Cardiac muscle cell (in vitro differentiated cells and primary cell): ENCODE results near the gene METAP2. TPM values are rescaled to one million over a fixed set of nuclear protein-coding genes. Genes with fewer than 3 reads are reported as not detected.
"Not testable (repeated sequence)": the region's sequence is repeated elsewhere in the genome, so short reads cannot be mapped to it uniquely, and the experiment has no call there.

ENCODE experiments used
- DNase-seq, 2 donors: peaks; one replicate each; pipeline versions ENCODE4 v3.0.0 to v3.0.0-alpha.2; 2010 to 2017; ENCODE audit warnings: low read depth in 1 of 2, low spot score in 1 of 2
- H3K27ac ChIP-seq: fragments of 200-600 bp; sonication (generic); 2 replicates; pipeline ENCODE4 v1.5.1; 2016
- H3K27me3 ChIP-seq: fragments of 200-600 bp; sonication (generic); 2 replicates; pipeline ENCODE4 v1.6.0; 2016; ENCODE audit warnings: control low read depth
- H3K36me3 ChIP-seq: fragments of 200-600 bp; sonication (generic); 2 replicates; pipeline ENCODE4 v1.5.1; 2016; ENCODE audit warnings: control low read depth
- H3K4me1 ChIP-seq: fragments of 200-600 bp; sonication (generic); 2 replicates; pipeline ENCODE4 v1.8.1; 2017; ENCODE audit warnings: low read depth, mild to moderate bottlenecking, mixed run types
- H3K4me3 ChIP-seq: fragments of 200-600 bp; sonication (generic); 2 replicates; pipeline ENCODE4 v1.5.1; 2016; ENCODE audit warnings: mild to moderate bottlenecking
- H3K9me3 ChIP-seq: fragments of 200-600 bp; sonication (generic); 2 replicates; pipeline ENCODE4 v1.5.1; 2017; ENCODE audit warnings: low read depth, mild to moderate bottlenecking, control low read depth
- polyA plus RNA-seq: library from polyadenylated mRNA; unstranded; fragments of >200 nt; fragmentation: Nextera tagmentation; extraction: Ambion mirVana; gene quantifications from 2 replicates; pipeline ENCODE4 v1.2.1, GENCODE V29; 2016
- total RNA-seq: library from RNA; depleted of rRNA; stranded (reverse); fragments of >200 nt; gene quantifications from 2 replicates; pipeline ENCODE4 v1.2.3, GENCODE V29; 2016
- TF ChIP-seq, protein P1 (sequence below): IDR thresholded peaks from 2 replicates; pipeline ENCODE4 v1.5.1; 2012; ENCODE audit warnings: low read depth, mild to moderate bottlenecking, low read length

METAP2 gene
- total and polyA plus RNA-seq, 2 experiments from 2014 or later = 41.1 to 98.8 TPM

- Histone ChIP-seq H3K4me1 (no peaks in the 10 kb centered on the region), H3K9me3 (no peaks in the 10 kb centered on the region), H3K36me3 (peaks cover 31% of the 10 kb centered on the region), H3K27me3 (no peaks in the 10 kb centered on the region), H3K4me3 (no peak overlapping the region), H3K27ac (no peak overlapping the region)
- TF ChIP-seq, protein P1, sequence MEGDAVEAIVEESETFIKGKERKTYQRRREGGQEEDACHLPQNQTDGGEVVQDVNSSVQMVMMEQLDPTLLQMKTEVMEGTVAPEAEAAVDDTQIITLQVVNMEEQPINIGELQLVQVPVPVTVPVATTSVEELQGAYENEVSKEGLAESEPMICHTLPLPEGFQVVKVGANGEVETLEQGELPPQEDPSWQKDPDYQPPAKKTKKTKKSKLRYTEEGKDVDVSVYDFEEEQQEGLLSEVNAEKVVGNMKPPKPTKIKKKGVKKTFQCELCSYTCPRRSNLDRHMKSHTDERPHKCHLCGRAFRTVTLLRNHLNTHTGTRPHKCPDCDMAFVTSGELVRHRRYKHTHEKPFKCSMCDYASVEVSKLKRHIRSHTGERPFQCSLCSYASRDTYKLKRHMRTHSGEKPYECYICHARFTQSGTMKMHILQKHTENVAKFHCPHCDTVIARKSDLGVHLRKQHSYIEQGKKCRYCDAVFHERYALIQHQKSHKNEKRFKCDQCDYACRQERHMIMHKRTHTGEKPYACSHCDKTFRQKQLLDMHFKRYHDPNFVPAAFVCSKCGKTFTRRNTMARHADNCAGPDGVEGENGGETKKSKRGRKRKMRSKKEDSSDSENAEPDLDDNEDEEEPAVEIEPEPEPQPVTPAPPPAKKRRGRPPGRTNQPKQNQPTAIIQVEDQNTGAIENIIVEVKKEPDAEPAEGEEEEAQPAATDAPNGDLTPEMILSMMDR = no peak
- DNase-seq = no peak
Observed at GRCh38 chr12:95481072-95481471, 7.1 kb downstream of the METAP2 start.

DNA sequence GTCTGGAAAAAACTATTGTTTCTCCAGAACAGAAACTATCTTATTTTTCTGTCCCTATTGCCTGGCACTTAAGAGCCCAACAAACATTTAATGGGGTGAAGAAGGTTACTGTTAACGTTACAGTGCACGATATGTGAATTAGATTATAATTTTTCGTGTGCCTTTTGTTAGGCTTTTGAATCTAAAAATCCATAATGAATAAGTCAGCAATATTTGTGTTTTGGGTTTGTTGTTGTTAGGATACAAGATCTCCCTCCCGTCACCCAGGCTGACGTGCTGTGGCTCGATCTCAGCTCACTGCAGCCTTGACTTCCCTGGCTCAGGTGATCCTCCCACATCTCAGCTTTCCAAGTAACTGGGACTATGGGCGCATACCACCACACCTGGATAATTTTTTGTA lies 7.9 kb downstream of the METAP2 start:
- Histone ChIP-seq H3K36me3 (peaks cover 31% of the 10 kb centered on the region), H3K4me3 (no peak overlapping the region), H3K4me1 (no peaks in the 10 kb centered on the region), H3K27me3 (no peaks in the 10 kb centered on the region), H3K9me3 (no peaks in the 10 kb centered on the region), H3K27ac (no peak overlapping the region)
- TF ChIP-seq, protein P1 = no peak
- DNase-seq = no peak

DNA sequence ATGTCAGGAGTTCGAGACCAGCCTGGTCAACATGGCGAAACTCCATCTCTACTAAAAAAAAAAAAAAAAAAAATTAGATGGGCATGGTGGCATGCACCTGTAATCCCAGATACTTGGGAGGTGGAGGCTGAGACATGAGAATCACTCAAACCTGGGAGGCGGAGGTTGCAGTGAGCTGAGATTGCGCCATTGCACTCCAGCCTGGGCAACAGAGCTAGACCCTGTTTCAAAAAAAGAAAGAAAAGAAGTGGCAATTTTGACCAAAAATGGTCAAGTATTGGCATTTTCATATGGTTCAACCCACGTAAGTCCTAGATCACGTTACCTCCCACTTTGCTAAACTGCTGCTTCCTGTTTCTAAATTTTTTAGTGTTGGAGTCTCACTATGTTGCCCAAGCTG lies 8.6 kb downstream of the METAP2 start:
- H3K27me3 ChIP-seq, H3K9me3 ChIP-seq, H3K4me1 ChIP-seq, H3K27ac ChIP-seq, DNase-seq, H3K4me3 ChIP-seq: not testable (repeated sequence)
- peaks cover 28% of the 10 kb centered on the region for H3K36me3 ChIP-seq

DNA sequence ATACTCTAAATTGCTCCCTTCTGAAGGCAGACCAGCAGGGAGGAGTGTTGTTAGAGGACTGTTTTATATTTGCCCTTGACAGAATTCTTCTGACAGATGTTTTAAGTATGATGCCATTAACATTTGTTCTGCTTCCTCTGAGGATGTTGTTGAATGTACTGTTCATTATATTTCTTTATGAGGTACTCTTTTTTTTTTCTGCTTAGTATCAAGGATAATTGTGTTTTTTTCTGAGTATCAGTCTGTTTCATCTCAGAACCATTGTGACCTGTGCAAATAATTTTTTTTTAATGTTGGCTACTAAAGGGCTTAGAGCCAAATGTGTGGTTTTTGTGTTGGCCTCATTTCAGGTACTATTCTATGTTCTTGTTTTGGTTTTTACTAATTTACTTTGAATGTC lies 10.6 kb downstream of the METAP2 start:
- H3K4me1 ChIP-seq = no peaks in the 10 kb centered on the region
- TF ChIP-seq, protein P1 = no peak
- no peaks in the 10 kb centered on the region for H3K9me3 ChIP-seq
- H3K36me3 ChIP-seq = peaks cover 30% of the 10 kb centered on the region
- DNase-seq = peak in 1 of 2 donors; percentile 36
- H3K27me3 ChIP-seq = no peaks in the 10 kb centered on the region
- no peak overlapping the region for H3K4me3 ChIP-seq
- H3K27ac ChIP-seq = no peak overlapping the region

- TF ChIP-seq, protein P1 = no peak
- Histone ChIP-seq H3K4me1 (no peaks in the 10 kb centered on the region), H3K36me3 (peaks cover 36% of the 10 kb centered on the region), H3K9me3 (no peaks in the 10 kb centered on the region), H3K4me3 (no peak overlapping the region), H3K27ac (no peak overlapping the region), H3K27me3 (no peaks in the 10 kb centered on the region)
- no peak for DNase-seq
Observed at GRCh38 chr12:95487024-95487423, 13.1 kb downstream of the METAP2 start.

GRCh38 chr12:95492462-95492861 lies 18.5 kb downstream of the METAP2 start:
- TF ChIP-seq, protein P1 = no peak
- H3K36me3 ChIP-seq = peaks cover 63% of the 10 kb centered on the region
- H3K9me3 ChIP-seq = no peaks in the 10 kb centered on the region
- H3K4me3 ChIP-seq = no peak overlapping the region
- no peak for DNase-seq
- H3K4me1 ChIP-seq = no peaks in the 10 kb centered on the region
- no peaks in the 10 kb centered on the region for H3K27me3 ChIP-seq
- no peak overlapping the region for H3K27ac ChIP-seq
